T-helper 9 cell (primary cell): ENCODE measurements around the gene PPRC1.

Experiments used
- DNase-seq: peaks from one replicate; pipeline ENCODE4 v3.0.0-alpha.2; 2020

Gene PPRC1

GRCh38 chr10:102191956-102192355 is 59.1 kb downstream of the PPRC1 start:
- DNase-seq: no peak

GRCh38 chr10:102195296-102195870 is 62.5 kb downstream of the PPRC1 start:
- DNase-seq: no peak

- no peak for DNase-seq
These were observed 64.1 kb downstream of the PPRC1 start for GRCh38 chr10:102196893-102197292.

- no peak for DNase-seq
These were observed 65.2 kb downstream of the PPRC1 start for GRCh38 chr10:102198027-102198426.
